DND-41 (cell line): ENCODE results near the gene ZBTB21.

Experiments
- ATAC-seq: fragments of 200-7000 bp; cut with Tn5 transposase; 3 replicates; pipeline ENCODE4 v1.9.1; 2021; ENCODE audit warnings: low read depth; ENCODE audit not compliant: insufficient read depth
- DNase-seq: peaks from one replicate; pipeline ENCODE4 v3.0.0-alpha.2; 2020
- H2AFZ ChIP-seq: 2 replicates; pipeline ENCODE4 v1.6.0; 2012; ENCODE audit warnings: low read depth, low read length
- H3K27ac ChIP-seq: 2 replicates; pipeline ENCODE4 v1.5.1; 2012; ENCODE audit warnings: low read length, inconsistent platforms
- H3K27me3 ChIP-seq: fragments of 200-600 bp; sonication (generic); 2 replicates; pipeline ENCODE4 v1.6.0; 2012; ENCODE audit warnings: low read length, mild to moderate bottlenecking, inconsistent platforms; ENCODE audit not compliant: insufficient read depth, poor library complexity
- H3K36me3 ChIP-seq: 2 replicates; pipeline ENCODE4 v1.5.1; 2012; ENCODE audit warnings: low read length, inconsistent platforms; ENCODE audit not compliant: insufficient read depth
- H3K4me1 ChIP-seq: 2 replicates; pipeline ENCODE4 v1.5.1; 2012; ENCODE audit warnings: mild to moderate bottlenecking, low read length; ENCODE audit not compliant: insufficient read depth
- H3K4me2 ChIP-seq: 2 replicates; pipeline ENCODE4 v1.6.0; 2012; ENCODE audit warnings: mild to moderate bottlenecking, moderate library complexity, low read length, inconsistent platforms; ENCODE audit not compliant: insufficient read depth
- H3K4me3 ChIP-seq, 2 experiments: fragments of 200-600 bp in 1 of 2; shearing (Covaris generic) in 1 of 2; 2 replicates each; pipeline ENCODE4 v1.5.1; 2012 to 2016; ENCODE audit warnings: inconsistent platforms in 2 of 2, low read length in 2 of 2, mild to moderate bottlenecking in 2 of 2, low read depth in 1 of 2, moderate library complexity in 1 of 2
- H3K79me2 ChIP-seq: 2 replicates; pipeline ENCODE4 v1.6.0; 2012; ENCODE audit warnings: low read length, inconsistent platforms; ENCODE audit not compliant: insufficient read depth
- H3K9ac ChIP-seq: 2 replicates; pipeline ENCODE4 v1.6.0; 2012; ENCODE audit warnings: low read depth, mild to moderate bottlenecking, inconsistent platforms, low read length, moderate library complexity
- H3K9me3 ChIP-seq: 2 replicates; pipeline ENCODE4 v1.5.1; 2012; ENCODE audit warnings: low read length, moderate library complexity, mild to moderate bottlenecking, inconsistent platforms; ENCODE audit not compliant: insufficient read depth, severe bottlenecking
- H4K20me1 ChIP-seq: 2 replicates; pipeline ENCODE4 v1.6.0; 2012; ENCODE audit warnings: low read length; ENCODE audit not compliant: insufficient read depth
- EZH2 ChIP-seq: IDR thresholded peaks from 3 replicates; pipeline ENCODE4 v1.6.1; 2012; ENCODE audit warnings: borderline replicate concordance, low read depth, mild to moderate bottlenecking, moderate library complexity, low read length, inconsistent platforms; ENCODE audit not compliant: severe bottlenecking
- TF ChIP-seq, protein P1 (sequence below): IDR thresholded peaks from 2 replicates; pipeline ENCODE4 v1.5.1; 2012; ENCODE audit warnings: borderline replicate concordance, low read length, moderate library complexity, mild to moderate bottlenecking; ENCODE audit not compliant: poor library complexity, severe bottlenecking; ENCODE audit errors: extremely low read depth

Gene ZBTB21

DNA sequence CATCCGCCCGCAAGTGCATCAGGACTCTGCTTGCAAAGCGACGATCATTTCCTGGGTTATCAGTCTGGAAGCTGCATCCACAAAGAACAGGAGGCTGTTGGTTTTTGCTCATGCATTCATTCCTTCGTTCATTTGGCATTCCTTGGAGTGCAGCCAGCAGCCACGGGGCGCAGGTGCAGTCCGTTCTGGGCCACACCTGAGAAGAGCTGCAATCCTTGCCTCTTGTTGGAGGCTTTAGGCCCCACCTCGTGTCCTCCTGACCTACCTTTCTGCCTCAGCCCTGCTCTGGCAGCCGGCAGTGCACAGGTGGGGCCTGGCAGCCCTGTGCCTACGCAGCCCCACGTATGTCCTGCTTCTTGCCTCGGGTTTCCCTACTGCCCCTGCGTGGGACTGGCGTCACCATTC is 36.7 kb downstream of the ZBTB21 start:
- ATAC-seq = no peak
- H3K4me3 ChIP-seq = no peak overlapping the region
- TF ChIP-seq EZH2 = no peak
- TF ChIP-seq, protein P1, sequence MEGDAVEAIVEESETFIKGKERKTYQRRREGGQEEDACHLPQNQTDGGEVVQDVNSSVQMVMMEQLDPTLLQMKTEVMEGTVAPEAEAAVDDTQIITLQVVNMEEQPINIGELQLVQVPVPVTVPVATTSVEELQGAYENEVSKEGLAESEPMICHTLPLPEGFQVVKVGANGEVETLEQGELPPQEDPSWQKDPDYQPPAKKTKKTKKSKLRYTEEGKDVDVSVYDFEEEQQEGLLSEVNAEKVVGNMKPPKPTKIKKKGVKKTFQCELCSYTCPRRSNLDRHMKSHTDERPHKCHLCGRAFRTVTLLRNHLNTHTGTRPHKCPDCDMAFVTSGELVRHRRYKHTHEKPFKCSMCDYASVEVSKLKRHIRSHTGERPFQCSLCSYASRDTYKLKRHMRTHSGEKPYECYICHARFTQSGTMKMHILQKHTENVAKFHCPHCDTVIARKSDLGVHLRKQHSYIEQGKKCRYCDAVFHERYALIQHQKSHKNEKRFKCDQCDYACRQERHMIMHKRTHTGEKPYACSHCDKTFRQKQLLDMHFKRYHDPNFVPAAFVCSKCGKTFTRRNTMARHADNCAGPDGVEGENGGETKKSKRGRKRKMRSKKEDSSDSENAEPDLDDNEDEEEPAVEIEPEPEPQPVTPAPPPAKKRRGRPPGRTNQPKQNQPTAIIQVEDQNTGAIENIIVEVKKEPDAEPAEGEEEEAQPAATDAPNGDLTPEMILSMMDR = no peak

DNA sequence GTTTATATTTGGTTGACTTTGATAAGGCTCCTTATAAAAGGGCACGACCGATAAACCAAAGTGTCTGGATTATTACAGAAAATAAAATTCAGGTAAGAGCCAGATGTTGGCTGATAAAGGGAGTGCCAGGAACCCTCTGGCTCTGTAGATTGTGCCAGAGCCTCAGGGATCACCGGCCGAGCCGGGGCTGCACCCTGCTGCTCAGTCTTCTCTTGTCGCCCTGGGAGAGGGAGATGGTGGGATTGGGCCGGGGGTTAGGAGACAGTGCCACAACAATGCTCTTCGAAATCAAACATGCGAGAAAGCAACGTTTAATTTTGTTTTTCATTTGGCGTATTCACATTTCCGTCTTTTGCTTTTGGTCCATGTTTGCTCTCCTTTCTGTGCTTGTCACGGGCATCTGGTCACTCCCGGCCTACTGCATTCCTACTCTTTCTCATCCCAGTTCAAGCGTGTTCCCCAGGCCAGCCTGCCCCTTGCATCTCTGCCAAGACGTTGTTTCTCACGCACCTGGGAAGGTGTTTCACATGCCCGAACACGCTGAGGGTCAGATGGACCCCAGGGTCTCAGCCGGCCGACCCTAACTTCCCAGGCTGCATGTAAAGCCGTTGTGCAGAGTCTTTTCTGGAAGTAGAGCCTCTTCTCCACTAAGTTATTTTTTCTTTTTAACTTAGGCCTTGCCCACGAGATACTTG is 37.5 kb downstream of the ZBTB21 start:
- ATAC-seq = no peak
- no peak overlapping the region for H3K27ac ChIP-seq

More for the DNA sequence above, 36.7 kb downstream of the ZBTB21 start:
- Histone ChIP-seq H3K4me2 (no peak overlapping the region), H3K4me1 (peaks cover 12% of the 10 kb centered on the region), H3K27me3 (no peaks in the 10 kb centered on the region), H3K79me2 (no peaks in the 10 kb centered on the region), H3K9ac (no peak overlapping the region), H3K36me3 (no peaks in the 10 kb centered on the region), H2AFZ (no peak overlapping the region), H4K20me1 (no peaks in the 10 kb centered on the region), H3K9me3 (no peaks in the 10 kb centered on the region), H3K27ac (no peak overlapping the region)
- no peak for DNase-seq

DNA sequence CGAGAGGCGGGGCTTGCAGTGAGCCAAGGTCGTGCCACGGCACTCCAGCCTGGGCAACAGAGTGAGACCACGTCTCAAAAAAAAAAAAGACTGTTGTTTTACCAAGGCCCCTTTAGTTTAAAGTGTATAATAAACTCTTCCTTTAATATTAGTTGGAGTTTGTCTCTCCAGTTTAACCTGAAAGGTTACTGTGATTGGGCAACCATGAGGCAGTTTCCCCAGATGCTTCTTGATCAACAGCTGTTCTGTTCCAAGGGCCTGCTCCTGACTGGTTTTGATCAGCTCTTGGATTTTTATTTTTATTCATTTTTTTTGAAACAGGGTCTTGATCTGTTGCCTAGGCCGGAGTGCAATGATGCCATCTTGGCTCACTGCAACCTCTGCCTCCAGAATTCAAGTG is 38.3 kb downstream of the ZBTB21 start:
- Histone ChIP-seq H4K20me1 (no peaks in the 10 kb centered on the region), H3K79me2 (no peaks in the 10 kb centered on the region), H3K9ac (no peak overlapping the region), H3K27ac (no peak overlapping the region), H3K4me1 (peaks cover 12% of the 10 kb centered on the region), H3K27me3 (no peaks in the 10 kb centered on the region), H3K4me2 (no peak overlapping the region), H3K9me3 (no peaks in the 10 kb centered on the region), H3K4me3 (no peak overlapping the region), H2AFZ (no peak overlapping the region), H3K36me3 (no peaks in the 10 kb centered on the region)
- ATAC-seq (no peak), DNase-seq (no peak)
- no peak for TF ChIP-seq EZH2
- TF ChIP-seq, protein P1 = no peak

More for the DNA sequence above, 37.5 kb downstream of the ZBTB21 start:
- H3K79me2 ChIP-seq = no peaks in the 10 kb centered on the region
- H4K20me1 ChIP-seq = no peaks in the 10 kb centered on the region
- H2AFZ ChIP-seq = no peak overlapping the region
- no peak overlapping the region for H3K9ac ChIP-seq
- H3K4me1 ChIP-seq = peaks cover 12% of the 10 kb centered on the region
- TF ChIP-seq EZH2 = no peak
- TF ChIP-seq, protein P1 = no peak
- no peak overlapping the region for H3K4me3 ChIP-seq
- H3K36me3 ChIP-seq = no peaks in the 10 kb centered on the region
- no peak for DNase-seq
- no peaks in the 10 kb centered on the region for H3K9me3 ChIP-seq
- H3K4me2 ChIP-seq = no peak overlapping the region
- no peaks in the 10 kb centered on the region for H3K27me3 ChIP-seq
